ENCODE results near the gene HDLBP.
A peak's percentile ranks its signal among the peaks of the same experiment; 100 is the strongest.

The HDLBP gene

GRCh38 chr2:241189093-241189855, 126.2 kb downstream of the HDLBP start:
- no peak for DNase-seq

DNA sequence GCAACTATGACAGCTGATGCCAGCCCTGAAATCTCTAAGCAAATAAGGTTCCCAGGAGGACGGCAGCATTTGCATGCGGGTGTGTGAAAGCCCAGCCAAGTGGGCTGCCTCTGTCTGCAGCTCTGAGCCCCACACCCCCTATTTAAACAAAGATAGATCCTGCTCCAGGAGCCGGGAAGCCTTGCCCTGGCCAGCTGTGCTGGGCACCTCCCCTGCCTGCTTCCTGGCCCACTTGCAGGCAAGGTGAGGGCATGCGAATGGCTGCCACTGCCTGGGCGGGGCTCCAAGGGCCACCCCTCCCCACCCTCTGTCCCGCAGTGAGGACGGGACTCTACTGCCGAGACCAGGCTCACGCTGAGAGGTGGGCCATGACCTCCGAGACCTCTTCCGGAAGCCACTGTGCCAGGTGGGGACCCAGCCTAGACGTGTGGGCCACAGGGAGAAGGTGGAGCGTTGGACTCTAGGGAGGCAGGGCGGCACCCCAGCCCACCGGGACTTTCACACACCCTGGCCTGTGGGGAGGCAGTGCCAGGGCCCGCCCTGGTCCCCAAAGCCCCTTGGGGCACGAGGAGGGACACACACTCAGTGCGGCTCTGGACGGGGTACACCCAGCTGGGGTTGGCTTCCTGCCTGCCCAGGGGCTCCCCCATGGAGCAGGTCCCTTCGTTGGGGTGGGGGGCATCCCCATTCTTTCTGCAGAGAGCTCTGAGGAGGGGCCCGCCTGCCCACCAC, 126.9 kb downstream of the HDLBP start, which contains the start of gene ANO7:
ANO7 (plus strand) TSS at position 317 of the 732 bp plus-strand sequence. CDS start 1,387 bp downstream, outside the sequence.
- no peak for DNase-seq

- DNase-seq, result no peak
Measured at GRCh38 chr2:241187918-241188234, 127.6 kb downstream of the HDLBP start.

DNA sequence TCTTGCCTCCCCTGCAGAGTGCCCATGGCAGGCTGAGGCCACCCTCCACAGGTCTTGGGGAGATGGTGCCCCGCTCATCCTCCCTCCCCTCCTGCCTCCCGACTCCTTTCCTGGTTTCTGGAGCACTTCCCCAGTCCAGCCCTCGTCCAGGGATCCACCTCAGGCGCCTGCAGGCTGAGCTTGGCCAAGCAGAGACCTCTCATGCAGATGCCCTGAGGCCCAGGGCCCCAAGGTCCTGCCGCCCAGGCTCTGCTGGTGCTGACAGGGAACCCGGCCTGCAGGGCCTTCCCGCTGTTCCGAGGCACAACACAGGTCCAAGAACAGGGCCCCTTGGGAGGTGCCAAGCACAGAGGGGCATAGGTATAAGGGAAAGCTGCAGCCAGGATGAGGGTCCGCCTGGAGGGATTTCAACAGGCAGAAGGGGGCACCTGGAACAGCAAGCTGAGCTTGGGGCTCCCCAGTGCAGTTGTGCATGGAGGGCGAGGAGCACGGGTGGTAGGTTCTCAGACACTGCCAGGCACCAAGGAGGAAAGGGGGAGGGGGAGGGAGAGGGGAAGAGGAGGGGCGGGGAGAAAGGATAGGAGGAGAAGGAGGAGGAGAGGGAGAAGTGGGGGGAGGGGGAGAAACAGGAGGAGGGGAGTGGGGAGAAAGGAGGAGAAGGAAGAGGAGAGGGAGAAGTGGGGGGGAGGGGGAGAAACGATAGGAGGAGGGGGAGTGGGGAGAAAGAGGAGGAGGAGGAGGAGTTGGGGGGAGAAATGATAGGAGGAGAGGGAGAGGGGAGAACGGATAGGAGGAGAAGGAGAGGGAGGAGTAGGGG, 128.2 kb downstream of the HDLBP start:
- no peak for DNase-seq

DNA sequence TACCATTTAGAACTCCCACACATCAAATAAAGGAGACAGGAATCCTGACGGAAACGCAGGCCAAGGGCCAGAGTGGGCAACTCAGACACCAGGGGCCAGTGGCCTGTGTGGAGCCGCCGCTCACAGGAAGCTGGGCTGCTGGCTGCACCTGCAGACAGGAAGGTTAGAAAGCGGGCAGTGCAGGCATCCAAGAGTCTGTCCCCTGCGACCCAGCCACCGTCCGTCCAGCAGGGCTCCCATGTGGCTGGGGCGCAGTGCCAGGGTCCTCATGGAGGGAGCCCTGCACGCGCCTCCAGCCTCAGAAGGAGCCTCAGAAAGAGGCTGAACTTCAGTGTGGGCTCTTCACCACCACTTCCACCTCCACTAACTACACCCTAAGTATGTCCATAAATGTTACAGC, 129.5 kb downstream of the HDLBP start:
- DNase-seq, result no peak

GRCh38 chr2:241184901-241185300, 130.6 kb downstream of the HDLBP start:
- DNase-seq, result no peak

DNA sequence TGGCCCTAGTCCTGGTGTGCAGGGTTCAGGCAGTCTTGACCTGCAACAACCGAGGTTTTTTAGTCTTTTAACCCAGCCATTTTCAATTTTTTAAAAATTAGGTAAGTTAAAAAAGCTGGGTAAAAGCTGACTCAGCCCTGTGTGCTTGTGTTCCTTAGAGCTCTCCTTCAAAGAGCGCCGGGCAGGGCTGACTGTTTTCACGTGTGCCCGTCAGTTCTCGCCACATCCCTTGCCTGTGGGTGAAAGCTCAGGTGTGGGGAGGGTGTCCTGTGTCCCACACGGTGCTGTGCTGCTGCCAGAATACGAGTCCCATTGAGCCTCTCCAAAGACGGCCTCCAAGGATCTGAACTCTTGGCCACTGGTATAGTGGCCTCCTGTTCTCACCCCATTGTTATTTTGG, 132.3 kb downstream of the HDLBP start:
- no peak for DNase-seq

- DNase-seq, result no peak
Measured at GRCh38 chr2:241182531-241183133, 132.8 kb downstream of the HDLBP start.

GRCh38 chr2:241182126-241182525, 133.3 kb downstream of the HDLBP start:
- no peak for DNase-seq

DNA sequence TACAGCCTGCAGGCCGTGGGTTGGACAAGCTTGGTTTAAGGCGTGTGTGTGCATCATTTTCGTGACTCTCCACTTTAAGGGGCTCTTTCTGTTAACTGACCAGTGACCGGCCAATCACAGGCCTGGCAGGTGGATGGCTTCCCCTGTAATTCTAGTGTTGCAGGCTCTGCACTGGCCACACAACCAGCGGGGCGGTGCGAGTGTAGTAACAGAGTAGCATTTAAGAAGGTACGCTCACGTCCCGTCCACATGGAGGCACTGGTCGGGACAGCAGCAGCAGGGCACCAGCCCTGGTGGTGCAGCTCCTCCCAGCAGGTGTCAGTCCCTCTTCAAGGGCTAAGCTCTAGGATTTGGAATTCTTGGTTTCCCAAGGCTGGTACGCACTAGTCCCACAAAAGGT, 135.0 kb downstream of the HDLBP start:
- DNase-seq, result no peak

DNA sequence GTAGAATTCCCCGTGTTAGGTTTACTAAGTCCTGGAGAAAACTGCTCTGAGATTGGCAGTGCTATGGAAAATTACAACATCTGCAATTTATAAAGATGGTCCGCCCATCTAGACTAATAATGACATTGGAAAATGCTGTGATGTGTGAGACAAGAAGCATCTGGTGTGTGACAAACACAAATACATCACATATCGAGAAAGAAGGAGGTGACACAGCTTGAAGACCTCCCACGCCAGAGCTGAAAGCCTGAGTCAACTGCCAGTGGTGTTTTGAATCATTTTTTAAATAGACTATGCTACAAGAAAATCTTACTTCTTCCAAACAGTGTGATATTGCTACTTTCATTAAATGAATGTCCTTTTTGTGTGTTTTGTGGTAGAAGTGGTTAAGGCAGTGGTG, 135.6 kb downstream of the HDLBP start:
- DNase-seq, result no peak

DNA sequence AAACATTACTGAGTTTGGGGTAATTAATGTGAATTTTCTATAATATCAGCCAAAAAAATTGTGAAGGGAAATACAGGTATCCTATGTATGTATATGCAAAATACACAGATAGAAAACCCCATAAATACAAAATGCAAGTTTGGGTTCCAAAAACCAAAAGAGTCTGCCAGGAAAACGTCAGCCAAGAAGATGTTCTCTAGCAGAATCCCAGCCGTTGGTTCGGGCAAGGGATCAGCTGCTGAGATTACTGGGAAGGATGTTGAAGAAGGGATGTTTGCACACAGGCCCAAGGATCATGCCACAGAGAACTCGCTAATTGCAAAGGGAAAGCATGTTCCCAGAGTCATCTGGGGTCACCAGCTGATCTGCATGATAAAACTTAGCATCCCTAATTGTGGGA, 136.5 kb downstream of the HDLBP start:
- no peak for DNase-seq

- DNase-seq, result peak; percentile 68
Measured at GRCh38 chr2:241177526-241178334, 137.7 kb downstream of the HDLBP start.
